IPS-20b (cell line): ENCODE measurements around the gene FAM193B.

ENCODE experiments used
- H3K27ac ChIP-seq: one replicate; pipeline ENCODE4 v1.5.1; 2013; ENCODE audit warnings: low read length
- H3K27me3 ChIP-seq: 2 replicates; pipeline ENCODE4 v1.6.1; 2013; ENCODE audit warnings: mild to moderate bottlenecking, low read length, inconsistent platforms; ENCODE audit not compliant: insufficient read depth
- H3K36me3 ChIP-seq: 2 replicates; pipeline ENCODE4 v1.6.1; 2013; ENCODE audit warnings: low read depth, mild to moderate bottlenecking, inconsistent platforms, low read length, moderate library complexity; ENCODE audit not compliant: insufficient read depth
- H3K4me1 ChIP-seq: 2 replicates; pipeline ENCODE4 v1.6.1; 2013; ENCODE audit warnings: mild to moderate bottlenecking, control low read depth, inconsistent platforms, low read length, moderate library complexity; ENCODE audit not compliant: insufficient read depth
- H3K4me3 ChIP-seq: 2 replicates; pipeline ENCODE4 v1.5.1; 2013; ENCODE audit warnings: mild to moderate bottlenecking, low read length, inconsistent platforms
- H3K9ac ChIP-seq: 2 replicates; pipeline ENCODE4 v1.6.1; 2013; ENCODE audit warnings: low read depth, mild to moderate bottlenecking, inconsistent platforms, low read length, moderate library complexity
- H3K9me3 ChIP-seq: 2 replicates; pipeline ENCODE4 v1.6.1; 2013; ENCODE audit warnings: mild to moderate bottlenecking, low read depth, low read length, inconsistent platforms; ENCODE audit not compliant: insufficient read depth

The FAM193B gene

GRCh38 chr5:177595991-177596774, 41.8 kb upstream of the FAM193B start:
- Histone ChIP-seq H3K27me3 (peaks cover 15% of the 10 kb centered on the region), H3K27ac (no peak overlapping the region), H3K4me1 (no peaks in the 10 kb centered on the region), H3K9ac (no peak overlapping the region), H3K4me3 (no peak overlapping the region), H3K9me3 (no peaks in the 10 kb centered on the region), H3K36me3 (peaks cover 37% of the 10 kb centered on the region)

GRCh38 chr5:177595026-177595585, 40.7 kb upstream of the FAM193B start:
- no peaks in the 10 kb centered on the region for H3K9me3 ChIP-seq
- no peaks in the 10 kb centered on the region for H3K4me1 ChIP-seq
- H3K4me3 ChIP-seq, result no peak overlapping the region
- H3K36me3 ChIP-seq, result peaks cover 37% of the 10 kb centered on the region
- no peak overlapping the region for H3K27ac ChIP-seq
- peaks cover 19% of the 10 kb centered on the region for H3K27me3 ChIP-seq
- H3K9ac ChIP-seq, result no peak overlapping the region

- Histone ChIP-seq H3K27me3 (peaks cover 19% of the 10 kb centered on the region), H3K9ac (no peak overlapping the region), H3K36me3 (peaks cover 37% of the 10 kb centered on the region)
These were observed 39.7 kb upstream of the FAM193B start for GRCh38 chr5:177594071-177594470.

GRCh38 chr5:177593511-177593910, 39.1 kb upstream of the FAM193B start:
- no peak overlapping the region for H3K4me3 ChIP-seq
- peaks cover 17% of the 10 kb centered on the region; the same call in 1 of the 2 replicates for H3K27me3 ChIP-seq
- H3K36me3 ChIP-seq, result peaks cover 37% of the 10 kb centered on the region
- no peaks in the 10 kb centered on the region for H3K9me3 ChIP-seq
- no peaks in the 10 kb centered on the region for H3K4me1 ChIP-seq
- H3K9ac ChIP-seq, result no peak overlapping the region
- no peak overlapping the region for H3K27ac ChIP-seq

More at GRCh38 chr5:177594071-177594470, 39.7 kb upstream of the FAM193B start:
- no peak overlapping the region for H3K27ac ChIP-seq
- no peaks in the 10 kb centered on the region for H3K9me3 ChIP-seq
- no peak overlapping the region for H3K4me3 ChIP-seq
- H3K4me1 ChIP-seq, result no peaks in the 10 kb centered on the region

- no peaks in the 10 kb centered on the region for H3K4me1 ChIP-seq
- no peaks in the 10 kb centered on the region for H3K9me3 ChIP-seq
- peaks cover 37% of the 10 kb centered on the region for H3K36me3 ChIP-seq
- H3K9ac ChIP-seq, result peak overlapping the region; percentile 89; the same call in 1 of the 2 replicates
- H3K27me3 ChIP-seq, result peaks cover 19% of the 10 kb centered on the region; the same call in 1 of the 2 replicates
- no peak overlapping the region for H3K27ac ChIP-seq
- H3K4me3 ChIP-seq, result peak overlapping the region; percentile 97
These were observed 38.5 kb upstream of the FAM193B start for GRCh38 chr5:177592905-177593304.

- no peaks in the 10 kb centered on the region for H3K4me1 ChIP-seq
- H3K27ac ChIP-seq, result no peak within 1 kb of the TSS
- H3K4me3 ChIP-seq, result peak within 1 kb of the TSS; percentile 97
These were observed 37.9 kb upstream of the FAM193B start, which contains the start of gene TMED9 for GRCh38 chr5:177592010-177592834. Gene TMED9, plus strand, starts transcription at chr5:177592203. Its CDS starts 12 bp downstream, at chr5:177592215.

GRCh38 chr5:177591690-177592009, 37.3 kb upstream of the FAM193B start:
- Histone ChIP-seq H3K27me3 (peaks cover 19% of the 10 kb centered on the region; the same call in 1 of the 2 replicates), H3K9ac (no peak overlapping the region; the same call in 1 of the 2 replicates), H3K36me3 (peaks cover 35% of the 10 kb centered on the region), H3K4me1 (no peaks in the 10 kb centered on the region), H3K9me3 (no peaks in the 10 kb centered on the region), H3K27ac (no peak overlapping the region), H3K4me3 (peak overlapping the region; percentile 97)

More at GRCh38 chr5:177592010-177592834, 37.9 kb upstream of the FAM193B start, which contains the start of gene TMED9:
- no peaks in the 10 kb centered on the region for H3K9me3 ChIP-seq
- H3K36me3 ChIP-seq, result peaks cover 37% of the 10 kb centered on the region
- peaks cover 19% of the 10 kb centered on the region; the same call in 1 of the 2 replicates for H3K27me3 ChIP-seq
- H3K9ac ChIP-seq, result peak within 1 kb of the TSS; percentile 89

GRCh38 chr5:177590406-177590805, 36.0 kb upstream of the FAM193B start:
- Histone ChIP-seq H3K36me3 (peaks cover 23% of the 10 kb centered on the region), H3K9me3 (no peaks in the 10 kb centered on the region), H3K27ac (no peak overlapping the region), H3K4me1 (no peaks in the 10 kb centered on the region), H3K4me3 (no peak overlapping the region), H3K9ac (no peak overlapping the region), H3K27me3 (peaks cover 29% of the 10 kb centered on the region)

GRCh38 chr5:177588413-177588909, 34.1 kb upstream of the FAM193B start:
- Histone ChIP-seq H3K27ac (no peak overlapping the region), H3K4me3 (no peak overlapping the region), H3K9me3 (no peaks in the 10 kb centered on the region), H3K27me3 (peaks cover 42% of the 10 kb centered on the region), H3K36me3 (peaks cover 3% of the 10 kb centered on the region; the same call in 1 of the 2 replicates), H3K9ac (no peak overlapping the region), H3K4me1 (no peaks in the 10 kb centered on the region)

GRCh38 chr5:177578316-177578715, 24.0 kb upstream of the FAM193B start:
- Histone ChIP-seq H3K4me3 (no peak overlapping the region), H3K4me1 (no peaks in the 10 kb centered on the region), H3K9me3 (no peaks in the 10 kb centered on the region), H3K36me3 (no peaks in the 10 kb centered on the region), H3K27me3 (no peaks in the 10 kb centered on the region), H3K9ac (no peak overlapping the region), H3K27ac (no peak overlapping the region)

- Histone ChIP-seq H3K9me3 (no peaks in the 10 kb centered on the region), H3K36me3 (no peaks in the 10 kb centered on the region), H3K27ac (no peak overlapping the region), H3K4me3 (no peak overlapping the region), H3K4me1 (no peaks in the 10 kb centered on the region), H3K9ac (no peak overlapping the region), H3K27me3 (no peaks in the 10 kb centered on the region)
These were observed 21.8 kb upstream of the FAM193B start for GRCh38 chr5:177576169-177576568.
